ENCODE results near the gene MRAS. TPM values are rescaled to one million over a fixed set of nuclear protein-coding genes. Genes with fewer than 3 reads are reported as not detected.

The MRAS gene
- polyA plus RNA-seq, 1 donor from 2014 or later, result 52.8 TPM

DNA sequence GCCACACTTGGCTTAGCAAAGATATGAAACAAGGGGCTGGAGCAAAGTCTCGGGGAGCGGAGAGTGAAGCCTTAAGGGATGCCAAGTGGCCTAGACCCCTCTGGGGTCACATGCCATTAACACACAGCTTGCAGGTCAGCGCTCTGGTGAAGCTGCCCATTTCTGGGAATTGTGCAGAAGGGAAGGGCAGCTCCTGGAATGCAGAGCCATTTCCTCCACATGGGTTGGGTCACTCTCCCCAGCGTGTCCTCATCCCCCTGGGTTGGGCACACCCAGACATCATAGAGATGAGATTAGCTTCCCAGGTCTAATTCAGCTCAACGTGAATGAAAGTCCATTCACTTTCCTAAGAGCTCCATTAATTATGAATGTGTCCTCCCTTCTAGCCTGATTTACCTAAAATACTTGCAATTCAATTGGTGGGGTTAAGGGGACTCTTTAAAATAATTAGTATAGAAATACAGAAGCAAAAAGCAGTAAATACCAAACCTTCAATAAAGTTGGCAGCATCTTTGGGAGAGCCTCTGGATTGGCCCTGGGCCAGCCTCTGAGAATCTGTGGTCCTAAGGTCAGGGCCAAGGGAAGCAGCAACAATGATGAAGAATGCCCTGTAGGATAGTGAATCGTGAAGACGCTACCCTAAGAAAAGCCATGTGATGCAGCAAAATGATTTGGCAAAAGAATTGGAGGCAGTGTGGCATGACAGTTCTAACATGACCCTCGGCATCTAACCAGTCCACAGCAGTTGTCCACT, 17.8 kb downstream of the MRAS start:
- Histone ChIP-seq H3K27ac (ENCODE audit: low read length) (no peak overlapping the region), H3K4me2 (ENCODE audit: low read length) (no peak overlapping the region), H3K36me3 (ENCODE audit: insufficient read depth, low read length) (no peaks in the 10 kb centered on the region), H3K9me3 (ENCODE audit: low read length) (no peaks in the 10 kb centered on the region), H3F3A (ENCODE audit: insufficient read depth, low read length, poor library complexity, severe bottlenecking) (no peaks in the 10 kb centered on the region), H3K9me2 (ENCODE audit: insufficient read depth, low read length) (no peaks in the 10 kb centered on the region), H3K27me3 (ENCODE audit: insufficient read depth, low read depth, low read length) (no peaks in the 10 kb centered on the region), H4K20me1 (ENCODE audit: insufficient read depth) (no peaks in the 10 kb centered on the region), H3K79me2 (replicated peaks; ENCODE audit: insufficient read depth, low read length) (no peaks in the 10 kb centered on the region), H2AFZ (ENCODE audit: low read depth, low read length) (no peak overlapping the region), H3K9ac (ENCODE audit: low read length) (no peak overlapping the region), H3K4me3 (ENCODE audit: low read length) (no peak overlapping the region)
- TF ChIP-seq EZH2 (IDR thresholded peaks at IDR 0.05; ENCODE audit: borderline replicate concordance, insufficient read depth, low read length, poor library complexity, severe bottlenecking), result no peak
- TF ChIP-seq TAF1 (IDR thresholded peaks at IDR 0.05; ENCODE audit: low read depth), result no peak
- TF ChIP-seq, protein P1, sequence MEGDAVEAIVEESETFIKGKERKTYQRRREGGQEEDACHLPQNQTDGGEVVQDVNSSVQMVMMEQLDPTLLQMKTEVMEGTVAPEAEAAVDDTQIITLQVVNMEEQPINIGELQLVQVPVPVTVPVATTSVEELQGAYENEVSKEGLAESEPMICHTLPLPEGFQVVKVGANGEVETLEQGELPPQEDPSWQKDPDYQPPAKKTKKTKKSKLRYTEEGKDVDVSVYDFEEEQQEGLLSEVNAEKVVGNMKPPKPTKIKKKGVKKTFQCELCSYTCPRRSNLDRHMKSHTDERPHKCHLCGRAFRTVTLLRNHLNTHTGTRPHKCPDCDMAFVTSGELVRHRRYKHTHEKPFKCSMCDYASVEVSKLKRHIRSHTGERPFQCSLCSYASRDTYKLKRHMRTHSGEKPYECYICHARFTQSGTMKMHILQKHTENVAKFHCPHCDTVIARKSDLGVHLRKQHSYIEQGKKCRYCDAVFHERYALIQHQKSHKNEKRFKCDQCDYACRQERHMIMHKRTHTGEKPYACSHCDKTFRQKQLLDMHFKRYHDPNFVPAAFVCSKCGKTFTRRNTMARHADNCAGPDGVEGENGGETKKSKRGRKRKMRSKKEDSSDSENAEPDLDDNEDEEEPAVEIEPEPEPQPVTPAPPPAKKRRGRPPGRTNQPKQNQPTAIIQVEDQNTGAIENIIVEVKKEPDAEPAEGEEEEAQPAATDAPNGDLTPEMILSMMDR (IDR thresholded peaks at IDR 0.05; ENCODE audit: poor library complexity, severe bottlenecking), result no peak
- TF ChIP-seq, protein P2, sequence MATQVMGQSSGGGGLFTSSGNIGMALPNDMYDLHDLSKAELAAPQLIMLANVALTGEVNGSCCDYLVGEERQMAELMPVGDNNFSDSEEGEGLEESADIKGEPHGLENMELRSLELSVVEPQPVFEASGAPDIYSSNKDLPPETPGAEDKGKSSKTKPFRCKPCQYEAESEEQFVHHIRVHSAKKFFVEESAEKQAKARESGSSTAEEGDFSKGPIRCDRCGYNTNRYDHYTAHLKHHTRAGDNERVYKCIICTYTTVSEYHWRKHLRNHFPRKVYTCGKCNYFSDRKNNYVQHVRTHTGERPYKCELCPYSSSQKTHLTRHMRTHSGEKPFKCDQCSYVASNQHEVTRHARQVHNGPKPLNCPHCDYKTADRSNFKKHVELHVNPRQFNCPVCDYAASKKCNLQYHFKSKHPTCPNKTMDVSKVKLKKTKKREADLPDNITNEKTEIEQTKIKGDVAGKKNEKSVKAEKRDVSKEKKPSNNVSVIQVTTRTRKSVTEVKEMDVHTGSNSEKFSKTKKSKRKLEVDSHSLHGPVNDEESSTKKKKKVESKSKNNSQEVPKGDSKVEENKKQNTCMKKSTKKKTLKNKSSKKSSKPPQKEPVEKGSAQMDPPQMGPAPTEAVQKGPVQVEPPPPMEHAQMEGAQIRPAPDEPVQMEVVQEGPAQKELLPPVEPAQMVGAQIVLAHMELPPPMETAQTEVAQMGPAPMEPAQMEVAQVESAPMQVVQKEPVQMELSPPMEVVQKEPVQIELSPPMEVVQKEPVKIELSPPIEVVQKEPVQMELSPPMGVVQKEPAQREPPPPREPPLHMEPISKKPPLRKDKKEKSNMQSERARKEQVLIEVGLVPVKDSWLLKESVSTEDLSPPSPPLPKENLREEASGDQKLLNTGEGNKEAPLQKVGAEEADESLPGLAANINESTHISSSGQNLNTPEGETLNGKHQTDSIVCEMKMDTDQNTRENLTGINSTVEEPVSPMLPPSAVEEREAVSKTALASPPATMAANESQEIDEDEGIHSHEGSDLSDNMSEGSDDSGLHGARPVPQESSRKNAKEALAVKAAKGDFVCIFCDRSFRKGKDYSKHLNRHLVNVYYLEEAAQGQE (IDR thresholded peaks at IDR 0.05; ENCODE audit: borderline replicate concordance), result no peak
- no peak for TF ChIP-seq RAD21 (conservative IDR thresholded peaks at IDR 0.05)
- TF ChIP-seq SMC3 (conservative IDR thresholded peaks at IDR 0.05; ENCODE audit: poor library complexity), result no peak
- no peak for TF ChIP-seq EP300 (conservative IDR thresholded peaks at IDR 0.05; ENCODE audit: poor library complexity, severe bottlenecking)
- no peak for TF ChIP-seq POLR2AphosphoS5 (IDR thresholded peaks at IDR 0.05)
- no peak for TF ChIP-seq MXI1 (conservative IDR thresholded peaks at IDR 0.05; ENCODE audit: poor library complexity, severe bottlenecking)

DNA sequence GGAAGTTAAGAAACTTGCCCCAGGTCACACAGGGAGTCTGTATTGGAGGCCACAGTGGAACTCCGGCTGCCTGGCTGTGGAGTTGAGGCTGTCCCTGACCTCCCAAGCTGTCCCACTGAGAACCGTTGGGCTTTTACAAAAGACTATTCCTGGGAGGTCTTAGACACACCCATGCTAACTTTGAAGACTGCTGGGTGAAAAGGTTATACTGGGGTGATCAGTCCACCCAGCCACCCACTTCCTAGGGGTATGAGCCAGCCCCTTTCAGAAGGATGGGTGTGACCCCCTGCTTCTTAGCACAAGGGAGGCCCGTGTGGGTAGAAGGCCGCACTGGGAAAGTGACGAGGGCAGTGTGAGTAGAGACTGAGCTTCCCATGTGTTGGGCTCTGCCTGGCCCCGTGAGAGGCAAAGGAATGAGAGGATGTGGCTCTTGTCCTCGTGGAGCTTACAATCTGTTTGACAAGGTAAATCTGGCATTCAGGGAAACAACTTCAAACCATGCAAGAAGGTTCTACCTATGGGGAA, 19.0 kb downstream of the MRAS start:
- H3K36me3 ChIP-seq (ENCODE audit: insufficient read depth, low read length), result no peaks in the 10 kb centered on the region
- H3K9me3 ChIP-seq (ENCODE audit: low read length), result no peaks in the 10 kb centered on the region
- H3K4me2 ChIP-seq (ENCODE audit: low read length), result no peak overlapping the region
- TF ChIP-seq, protein P1 (IDR thresholded peaks at IDR 0.05; ENCODE audit: poor library complexity, severe bottlenecking), result no peak
- TF ChIP-seq TAF1 (IDR thresholded peaks at IDR 0.05; ENCODE audit: low read depth), result no peak
- TF ChIP-seq EZH2 (IDR thresholded peaks at IDR 0.05; ENCODE audit: borderline replicate concordance, insufficient read depth, low read length, poor library complexity, severe bottlenecking), result no peak
- TF ChIP-seq, protein P2 (IDR thresholded peaks at IDR 0.05; ENCODE audit: borderline replicate concordance), result no peak
- TF ChIP-seq RAD21 (conservative IDR thresholded peaks at IDR 0.05), result no peak
- TF ChIP-seq SMC3 (conservative IDR thresholded peaks at IDR 0.05; ENCODE audit: poor library complexity), result no peak
- TF ChIP-seq EP300 (conservative IDR thresholded peaks at IDR 0.05; ENCODE audit: poor library complexity, severe bottlenecking), result no peak
- no peak for TF ChIP-seq POLR2AphosphoS5 (IDR thresholded peaks at IDR 0.05)
- no peak for TF ChIP-seq MXI1 (conservative IDR thresholded peaks at IDR 0.05; ENCODE audit: poor library complexity, severe bottlenecking)
- no peak overlapping the region for H2AFZ ChIP-seq (ENCODE audit: low read depth, low read length)
- no peaks in the 10 kb centered on the region for H4K20me1 ChIP-seq (ENCODE audit: insufficient read depth)
- H3K79me2 ChIP-seq (replicated peaks; ENCODE audit: insufficient read depth, low read length), result no peaks in the 10 kb centered on the region
- no peak overlapping the region for H3K27ac ChIP-seq (ENCODE audit: low read length)
- H3K27me3 ChIP-seq (ENCODE audit: insufficient read depth, low read depth, low read length), result no peaks in the 10 kb centered on the region
- H3K4me3 ChIP-seq (ENCODE audit: low read length), result no peak overlapping the region
- no peaks in the 10 kb centered on the region for H3K9me2 ChIP-seq (ENCODE audit: insufficient read depth, low read length)
- no peak overlapping the region for H3K9ac ChIP-seq (ENCODE audit: low read length)
- no peaks in the 10 kb centered on the region for H3F3A ChIP-seq (ENCODE audit: insufficient read depth, low read length, poor library complexity, severe bottlenecking)
